ENCODE results near the gene TLK1. TPM values are rescaled to one million over a fixed set of nuclear protein-coding genes. Genes with fewer than 3 reads are reported as not detected.

Gene TLK1
- total RNA-seq, 4 donors from 2014 or later, result 7.7 to 14.2 (median 10.0) TPM

DNA sequence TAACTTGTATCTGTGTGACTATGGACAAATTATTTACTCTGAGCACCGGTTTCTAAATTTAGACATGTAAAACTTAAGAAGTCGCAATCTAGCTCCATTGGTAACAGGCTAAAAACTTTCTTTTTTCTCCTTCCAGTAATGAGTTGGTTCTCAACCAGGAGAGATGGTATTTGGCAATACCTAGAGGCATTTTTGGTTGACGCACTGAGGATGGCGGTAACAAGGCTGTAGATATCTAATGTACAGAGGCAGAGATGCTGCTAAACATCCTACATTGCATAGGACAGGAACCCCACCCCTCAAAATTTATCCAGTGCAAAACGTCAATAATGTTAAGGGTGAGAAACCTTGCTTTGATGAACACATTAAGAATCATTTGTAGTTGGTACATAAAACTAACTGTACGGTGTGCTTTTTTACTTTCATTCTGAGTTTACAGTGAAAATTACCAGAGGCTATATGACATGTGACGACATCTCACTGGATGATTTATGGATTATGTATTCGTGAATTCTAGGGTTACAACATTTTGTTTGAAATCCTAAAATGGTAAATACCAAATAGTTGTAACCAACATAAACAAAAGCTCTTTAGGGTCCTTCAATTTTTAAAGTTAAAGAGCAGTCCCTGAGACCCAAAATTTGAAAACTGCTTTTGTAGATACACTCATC lies 91.3 kb downstream of the TLK1 start:
- TF ChIP-seq POLR2A (IDR thresholded peaks at IDR 0.05), result no peak
- Histone ChIP-seq H3K27me3 (no peaks in the 10 kb centered on the region), H3K27ac (no peak overlapping the region), H3K36me3 (no peaks in the 10 kb centered on the region), H3K9me3 (no peaks in the 10 kb centered on the region), H3K4me1 (no peaks in the 10 kb centered on the region), H3K4me3 (no peak overlapping the region)
- intact Hi-C loops (cut with DNase I; ENCODE audit: low total_unique reads), result no loop called here
- ATAC-seq (no peak), DNase-seq (no peak)
- in situ Hi-C loops (cut with MboI; ENCODE audit: low sequenced_read_pairs in 4 of 4), result no loop called here

DNA sequence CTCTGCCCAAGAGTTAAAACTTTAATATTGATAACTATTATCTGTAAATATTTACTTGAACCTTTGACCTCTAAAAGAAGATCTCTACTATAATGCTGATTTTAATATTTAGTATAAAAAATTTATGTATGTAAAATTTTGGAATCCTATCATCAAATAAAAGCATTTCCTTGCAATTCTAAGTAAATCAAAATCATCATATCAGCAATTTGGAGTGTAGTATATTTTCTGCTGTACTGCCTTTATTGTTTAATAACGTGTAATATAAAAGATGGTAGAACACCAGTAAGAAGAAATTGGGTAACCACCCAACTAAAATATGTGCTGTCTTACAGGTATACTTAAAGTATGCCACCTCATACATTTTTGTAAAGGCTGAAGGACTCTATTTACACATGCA lies 94.6 kb downstream of the TLK1 start:
- intact Hi-C loops (cut with DNase I; ENCODE audit: low total_unique reads), result no loop called here

DNA sequence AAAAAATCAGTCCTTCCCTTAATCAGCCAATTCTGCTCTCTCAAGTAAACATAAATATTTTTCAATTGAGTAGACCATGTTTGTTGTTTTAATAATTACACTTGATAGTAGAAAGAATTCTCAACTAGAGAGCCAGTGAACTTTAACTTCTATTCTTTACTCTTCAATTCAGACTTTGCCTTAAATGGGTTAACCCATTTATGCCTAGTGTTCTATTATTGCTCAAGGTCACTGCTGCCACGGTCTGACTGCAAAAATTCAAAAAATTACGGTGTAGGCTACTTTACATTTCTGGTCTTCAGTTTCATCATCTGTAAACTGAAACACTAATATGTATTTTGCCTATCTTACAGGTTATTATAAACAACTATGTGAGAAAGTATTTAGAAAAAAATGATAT lies 103.1 kb downstream of the TLK1 start:
- DNase-seq, result no peak
- peaks cover 0 to 10% of the 10 kb centered on the region in 2 donors for H3K36me3 ChIP-seq
- no peak for ATAC-seq

More for the DNA sequence above, 94.6 kb downstream of the TLK1 start:
- Histone ChIP-seq H3K4me3 (no peak overlapping the region), H3K9me3 (no peaks in the 10 kb centered on the region), H3K4me1 (no peaks in the 10 kb centered on the region), H3K36me3 (no peaks in the 10 kb centered on the region), H3K27me3 (no peaks in the 10 kb centered on the region), H3K27ac (no peak overlapping the region)
- ATAC-seq (no peak), DNase-seq (no peak)
- TF ChIP-seq, protein P1, sequence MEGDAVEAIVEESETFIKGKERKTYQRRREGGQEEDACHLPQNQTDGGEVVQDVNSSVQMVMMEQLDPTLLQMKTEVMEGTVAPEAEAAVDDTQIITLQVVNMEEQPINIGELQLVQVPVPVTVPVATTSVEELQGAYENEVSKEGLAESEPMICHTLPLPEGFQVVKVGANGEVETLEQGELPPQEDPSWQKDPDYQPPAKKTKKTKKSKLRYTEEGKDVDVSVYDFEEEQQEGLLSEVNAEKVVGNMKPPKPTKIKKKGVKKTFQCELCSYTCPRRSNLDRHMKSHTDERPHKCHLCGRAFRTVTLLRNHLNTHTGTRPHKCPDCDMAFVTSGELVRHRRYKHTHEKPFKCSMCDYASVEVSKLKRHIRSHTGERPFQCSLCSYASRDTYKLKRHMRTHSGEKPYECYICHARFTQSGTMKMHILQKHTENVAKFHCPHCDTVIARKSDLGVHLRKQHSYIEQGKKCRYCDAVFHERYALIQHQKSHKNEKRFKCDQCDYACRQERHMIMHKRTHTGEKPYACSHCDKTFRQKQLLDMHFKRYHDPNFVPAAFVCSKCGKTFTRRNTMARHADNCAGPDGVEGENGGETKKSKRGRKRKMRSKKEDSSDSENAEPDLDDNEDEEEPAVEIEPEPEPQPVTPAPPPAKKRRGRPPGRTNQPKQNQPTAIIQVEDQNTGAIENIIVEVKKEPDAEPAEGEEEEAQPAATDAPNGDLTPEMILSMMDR (IDR thresholded peaks at IDR 0.05 in 4 of 5, conservative IDR thresholded peaks at IDR 0.05 in 1 of 5), result no peak
- no peak for TF ChIP-seq POLR2A (IDR thresholded peaks at IDR 0.05)
- in situ Hi-C loops (cut with MboI; ENCODE audit: low sequenced_read_pairs in 4 of 4), result no loop called here

DNA sequence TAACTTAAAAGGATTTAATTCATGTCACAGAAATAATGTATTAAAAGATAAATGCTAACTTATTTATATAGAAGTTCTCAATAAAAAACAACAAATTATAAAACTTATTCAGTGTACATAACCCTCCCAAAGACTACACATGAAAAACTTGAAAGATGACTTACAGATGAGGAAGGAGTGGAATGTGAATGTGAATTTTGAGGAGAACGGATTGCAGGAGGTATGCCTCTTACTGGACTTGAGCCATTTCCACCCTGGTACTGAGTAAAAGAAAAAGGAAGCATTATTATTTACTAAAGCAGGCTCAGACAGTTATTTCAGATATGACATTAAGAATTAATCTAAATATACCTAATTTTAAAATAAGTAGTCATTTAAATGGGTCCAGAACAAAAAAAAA lies 104.4 kb downstream of the TLK1 start:
- TF ChIP-seq, protein P1 (IDR thresholded peaks at IDR 0.05 in 4 of 5, conservative IDR thresholded peaks at IDR 0.05 in 1 of 5), result no peak
- TF ChIP-seq POLR2A (IDR thresholded peaks at IDR 0.05), result no peak
- no peaks in the 10 kb centered on the region for H3K4me1 ChIP-seq
- no peaks in the 10 kb centered on the region for H3K27me3 ChIP-seq
- no peak for DNase-seq
- H3K9me3 ChIP-seq, result no peaks in the 10 kb centered on the region
- H3K4me3 ChIP-seq, result no peak overlapping the region
- peaks cover 0 to 12% of the 10 kb centered on the region in 2 donors for H3K36me3 ChIP-seq
- in situ Hi-C loops (cut with MboI; ENCODE audit: low sequenced_read_pairs in 4 of 4) (no loop called here), intact Hi-C loops (cut with DNase I; ENCODE audit: low total_unique reads) (no loop called here)
- no peak for ATAC-seq
- H3K27ac ChIP-seq, result no peak overlapping the region

More for the DNA sequence above, 103.1 kb downstream of the TLK1 start:
- Histone ChIP-seq H3K27ac (no peak overlapping the region), H3K4me3 (no peak overlapping the region), H3K4me1 (no peaks in the 10 kb centered on the region), H3K9me3 (no peaks in the 10 kb centered on the region), H3K27me3 (no peaks in the 10 kb centered on the region)
- TF ChIP-seq, protein P1 (IDR thresholded peaks at IDR 0.05 in 4 of 5, conservative IDR thresholded peaks at IDR 0.05 in 1 of 5), result no peak
- TF ChIP-seq POLR2A (IDR thresholded peaks at IDR 0.05), result no peak
- in situ Hi-C loops (cut with MboI; ENCODE audit: low sequenced_read_pairs in 4 of 4), result no loop called here
- intact Hi-C loops (cut with DNase I; ENCODE audit: low total_unique reads), result no loop called here

DNA sequence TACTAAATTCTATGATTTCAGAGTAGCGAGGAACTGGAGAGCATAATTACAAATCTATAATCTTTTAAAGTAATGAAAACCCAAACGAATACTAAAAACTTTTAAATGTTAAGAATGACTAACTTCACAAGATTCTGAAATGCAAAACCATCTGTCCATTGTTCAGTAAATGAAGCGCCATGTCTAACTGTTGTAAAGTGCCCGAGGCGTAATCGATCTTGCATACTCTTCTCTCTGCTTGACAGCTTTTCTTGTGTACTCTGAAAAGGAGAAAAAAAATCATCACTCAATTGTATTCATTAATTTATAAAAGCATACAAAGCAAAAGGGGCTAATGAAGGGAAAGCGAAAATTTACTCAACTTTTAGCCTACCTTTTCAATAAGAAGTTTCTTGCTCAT lies 111.0 kb downstream of the TLK1 start:
- H3K27ac ChIP-seq, result no peak overlapping the region
- H3K27me3 ChIP-seq, result no peaks in the 10 kb centered on the region
- in situ Hi-C loops (cut with MboI; ENCODE audit: low sequenced_read_pairs in 4 of 4), result no loop called here
- no peaks in the 10 kb centered on the region for H3K9me3 ChIP-seq
- TF ChIP-seq POLR2A (IDR thresholded peaks at IDR 0.05), result no peak
- TF ChIP-seq, protein P1 (IDR thresholded peaks at IDR 0.05 in 4 of 5, conservative IDR thresholded peaks at IDR 0.05 in 1 of 5), result no peak
- H3K4me1 ChIP-seq, result no peaks in the 10 kb centered on the region
- ATAC-seq, result no peak
- no peak for DNase-seq
- H3K36me3 ChIP-seq, result peaks cover 0 to 44% of the 10 kb centered on the region in 2 donors
- intact Hi-C loops (cut with DNase I; ENCODE audit: low total_unique reads), result no loop called here
- H3K4me3 ChIP-seq, result no peak overlapping the region
